Measurements from ENCODE around the gene AUTS2. TPM values are rescaled to one million over a fixed set of nuclear protein-coding genes. Genes with fewer than 3 reads are reported as not detected.

AUTS2 gene
- total and polyA plus RNA-seq, 2 experiments from 2014 or later = 32.0 to 91.0 TPM

DNA sequence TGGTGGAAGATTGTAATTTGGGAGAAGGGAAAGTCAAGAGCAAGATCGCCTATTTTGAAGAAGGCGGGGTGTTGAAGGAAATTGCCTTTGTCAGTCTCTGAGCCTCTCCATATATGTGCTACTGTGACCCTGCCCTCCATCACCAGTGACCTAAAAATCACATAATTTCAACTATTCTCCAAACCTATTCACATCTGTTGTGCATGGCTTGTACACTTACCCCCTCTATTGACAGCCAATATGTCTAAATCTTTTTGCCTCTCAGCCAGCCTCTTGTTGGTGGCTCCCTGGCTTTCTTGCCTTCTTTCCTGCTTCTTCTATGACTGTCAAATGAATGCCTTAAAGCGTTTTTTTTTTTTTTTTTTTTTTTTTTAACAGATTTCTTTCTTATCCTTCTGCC, 295.6 kb downstream of the AUTS2 start:
- peaks cover 16% of the 10 kb centered on the region; the same call in 2 of the 3 replicates for H3K4me1 Mint-ChIP-seq
- H3K27ac Mint-ChIP-seq = no peak overlapping the region
- ATAC-seq (no peak; the same call in 2 of the 3 replicates), DNase-seq (ENCODE audit: low spot score) (peak; percentile 12)
- Histone ChIP-seq H3K4me1 (ENCODE audit: insufficient read depth) (peaks cover 6% of the 10 kb centered on the region), H3K27me3 (ENCODE audit: insufficient read depth) (no peaks in the 10 kb centered on the region), H3K4me2 (0 out of 2 replicates have a peak overlapping the region, but pooled peaks have one; percentile 19), H3K36me3 (ENCODE audit: insufficient read depth) (no peaks in the 10 kb centered on the region), H3K79me2 (replicated peaks; ENCODE audit: insufficient read depth) (no peaks in the 10 kb centered on the region), H2AFZ (no peak overlapping the region), H3F3A (replicated peaks; ENCODE audit: low read depth) (no peaks in the 10 kb centered on the region), H3K27ac (ENCODE audit: low read depth) (no peak overlapping the region), H3K4me3 (no peak overlapping the region), H4K20me1 (replicated peaks; ENCODE audit: insufficient read depth) (no peaks in the 10 kb centered on the region), H3K9me2 (ENCODE audit: insufficient read depth) (no peaks in the 10 kb centered on the region)
- H3K27me3 Mint-ChIP-seq (ENCODE audit: insufficient read depth, low read depth, poor library complexity) = no peaks in the 10 kb centered on the region
- no peak overlapping the region for H3K4me3 Mint-ChIP-seq
- H3K9me3 Mint-ChIP-seq = no peaks in the 10 kb centered on the region
- H3K36me3 Mint-ChIP-seq (ENCODE audit: low read depth) = no peaks in the 10 kb centered on the region
- TF ChIP-seq, protein P1, sequence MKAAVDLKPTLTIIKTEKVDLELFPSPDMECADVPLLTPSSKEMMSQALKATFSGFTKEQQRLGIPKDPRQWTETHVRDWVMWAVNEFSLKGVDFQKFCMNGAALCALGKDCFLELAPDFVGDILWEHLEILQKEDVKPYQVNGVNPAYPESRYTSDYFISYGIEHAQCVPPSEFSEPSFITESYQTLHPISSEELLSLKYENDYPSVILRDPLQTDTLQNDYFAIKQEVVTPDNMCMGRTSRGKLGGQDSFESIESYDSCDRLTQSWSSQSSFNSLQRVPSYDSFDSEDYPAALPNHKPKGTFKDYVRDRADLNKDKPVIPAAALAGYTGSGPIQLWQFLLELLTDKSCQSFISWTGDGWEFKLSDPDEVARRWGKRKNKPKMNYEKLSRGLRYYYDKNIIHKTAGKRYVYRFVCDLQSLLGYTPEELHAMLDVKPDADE (IDR thresholded peaks at IDR 0.05) = no peak
- TF ChIP-seq, protein P2, sequence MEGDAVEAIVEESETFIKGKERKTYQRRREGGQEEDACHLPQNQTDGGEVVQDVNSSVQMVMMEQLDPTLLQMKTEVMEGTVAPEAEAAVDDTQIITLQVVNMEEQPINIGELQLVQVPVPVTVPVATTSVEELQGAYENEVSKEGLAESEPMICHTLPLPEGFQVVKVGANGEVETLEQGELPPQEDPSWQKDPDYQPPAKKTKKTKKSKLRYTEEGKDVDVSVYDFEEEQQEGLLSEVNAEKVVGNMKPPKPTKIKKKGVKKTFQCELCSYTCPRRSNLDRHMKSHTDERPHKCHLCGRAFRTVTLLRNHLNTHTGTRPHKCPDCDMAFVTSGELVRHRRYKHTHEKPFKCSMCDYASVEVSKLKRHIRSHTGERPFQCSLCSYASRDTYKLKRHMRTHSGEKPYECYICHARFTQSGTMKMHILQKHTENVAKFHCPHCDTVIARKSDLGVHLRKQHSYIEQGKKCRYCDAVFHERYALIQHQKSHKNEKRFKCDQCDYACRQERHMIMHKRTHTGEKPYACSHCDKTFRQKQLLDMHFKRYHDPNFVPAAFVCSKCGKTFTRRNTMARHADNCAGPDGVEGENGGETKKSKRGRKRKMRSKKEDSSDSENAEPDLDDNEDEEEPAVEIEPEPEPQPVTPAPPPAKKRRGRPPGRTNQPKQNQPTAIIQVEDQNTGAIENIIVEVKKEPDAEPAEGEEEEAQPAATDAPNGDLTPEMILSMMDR (conservative IDR thresholded peaks at IDR 0.05; ENCODE audit: low read depth in 2 of 2) = peak; percentile 25 to 51; a peak in 3 of 4 replicates
- TF ChIP-seq CREB1 (CRISPR knock-in tag; IDR thresholded peaks at IDR 0.05; ENCODE audit: low read depth) (no peak), ZNF114 (CRISPR knock-in tag; IDR thresholded peaks at IDR 0.05) (no peak), NANOG (IDR thresholded peaks at IDR 0.05; ENCODE audit: borderline replicate concordance) (no peak)

DNA sequence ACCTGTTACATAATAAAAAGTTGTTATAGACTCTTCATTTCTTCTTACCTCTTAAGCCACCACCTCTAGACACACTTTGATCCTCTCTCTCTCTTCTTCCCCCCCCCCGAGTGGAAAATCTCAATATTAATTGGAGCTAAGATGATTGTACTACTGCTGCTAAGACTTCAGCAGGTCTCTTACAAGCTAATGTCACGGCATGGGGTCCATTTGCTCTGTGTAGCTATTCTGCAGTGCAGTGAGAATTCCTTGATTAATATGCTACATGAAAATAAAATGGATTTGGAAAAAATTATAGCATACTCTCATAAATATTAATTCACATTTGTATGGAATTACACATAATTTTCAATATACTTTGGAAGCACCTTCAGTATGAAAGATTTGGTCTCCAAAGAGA, 297.2 kb downstream of the AUTS2 start:
- no peaks in the 10 kb centered on the region for H3K9me3 Mint-ChIP-seq
- Histone ChIP-seq H3K4me2 (no peak overlapping the region), H3K4me1 (ENCODE audit: insufficient read depth) (peaks cover 6% of the 10 kb centered on the region), H3K27ac (ENCODE audit: low read depth) (no peak overlapping the region), H2AFZ (no peak overlapping the region), H3K4me3 (no peak overlapping the region), H3K79me2 (replicated peaks; ENCODE audit: insufficient read depth) (no peaks in the 10 kb centered on the region), H3K9me2 (ENCODE audit: insufficient read depth) (no peaks in the 10 kb centered on the region), H4K20me1 (replicated peaks; ENCODE audit: insufficient read depth) (no peaks in the 10 kb centered on the region), H3K36me3 (ENCODE audit: insufficient read depth) (no peaks in the 10 kb centered on the region), H3F3A (replicated peaks; ENCODE audit: low read depth) (no peaks in the 10 kb centered on the region), H3K27me3 (ENCODE audit: insufficient read depth) (no peaks in the 10 kb centered on the region)
- DNase-seq (ENCODE audit: low spot score) (no peak), ATAC-seq (no peak)
- H3K27ac Mint-ChIP-seq = no peak overlapping the region
- no peaks in the 10 kb centered on the region for H3K36me3 Mint-ChIP-seq (ENCODE audit: low read depth)
- H3K27me3 Mint-ChIP-seq (ENCODE audit: insufficient read depth, low read depth, poor library complexity) = no peaks in the 10 kb centered on the region
- peaks cover 16% of the 10 kb centered on the region; the same call in 2 of the 3 replicates for H3K4me1 Mint-ChIP-seq
- no peak overlapping the region for H3K4me3 Mint-ChIP-seq
- TF ChIP-seq EZH2 (IDR thresholded peaks at IDR 0.05; ENCODE audit: low read depth, unreplicated experiment) = no peak
- TF ChIP-seq, protein P3, sequence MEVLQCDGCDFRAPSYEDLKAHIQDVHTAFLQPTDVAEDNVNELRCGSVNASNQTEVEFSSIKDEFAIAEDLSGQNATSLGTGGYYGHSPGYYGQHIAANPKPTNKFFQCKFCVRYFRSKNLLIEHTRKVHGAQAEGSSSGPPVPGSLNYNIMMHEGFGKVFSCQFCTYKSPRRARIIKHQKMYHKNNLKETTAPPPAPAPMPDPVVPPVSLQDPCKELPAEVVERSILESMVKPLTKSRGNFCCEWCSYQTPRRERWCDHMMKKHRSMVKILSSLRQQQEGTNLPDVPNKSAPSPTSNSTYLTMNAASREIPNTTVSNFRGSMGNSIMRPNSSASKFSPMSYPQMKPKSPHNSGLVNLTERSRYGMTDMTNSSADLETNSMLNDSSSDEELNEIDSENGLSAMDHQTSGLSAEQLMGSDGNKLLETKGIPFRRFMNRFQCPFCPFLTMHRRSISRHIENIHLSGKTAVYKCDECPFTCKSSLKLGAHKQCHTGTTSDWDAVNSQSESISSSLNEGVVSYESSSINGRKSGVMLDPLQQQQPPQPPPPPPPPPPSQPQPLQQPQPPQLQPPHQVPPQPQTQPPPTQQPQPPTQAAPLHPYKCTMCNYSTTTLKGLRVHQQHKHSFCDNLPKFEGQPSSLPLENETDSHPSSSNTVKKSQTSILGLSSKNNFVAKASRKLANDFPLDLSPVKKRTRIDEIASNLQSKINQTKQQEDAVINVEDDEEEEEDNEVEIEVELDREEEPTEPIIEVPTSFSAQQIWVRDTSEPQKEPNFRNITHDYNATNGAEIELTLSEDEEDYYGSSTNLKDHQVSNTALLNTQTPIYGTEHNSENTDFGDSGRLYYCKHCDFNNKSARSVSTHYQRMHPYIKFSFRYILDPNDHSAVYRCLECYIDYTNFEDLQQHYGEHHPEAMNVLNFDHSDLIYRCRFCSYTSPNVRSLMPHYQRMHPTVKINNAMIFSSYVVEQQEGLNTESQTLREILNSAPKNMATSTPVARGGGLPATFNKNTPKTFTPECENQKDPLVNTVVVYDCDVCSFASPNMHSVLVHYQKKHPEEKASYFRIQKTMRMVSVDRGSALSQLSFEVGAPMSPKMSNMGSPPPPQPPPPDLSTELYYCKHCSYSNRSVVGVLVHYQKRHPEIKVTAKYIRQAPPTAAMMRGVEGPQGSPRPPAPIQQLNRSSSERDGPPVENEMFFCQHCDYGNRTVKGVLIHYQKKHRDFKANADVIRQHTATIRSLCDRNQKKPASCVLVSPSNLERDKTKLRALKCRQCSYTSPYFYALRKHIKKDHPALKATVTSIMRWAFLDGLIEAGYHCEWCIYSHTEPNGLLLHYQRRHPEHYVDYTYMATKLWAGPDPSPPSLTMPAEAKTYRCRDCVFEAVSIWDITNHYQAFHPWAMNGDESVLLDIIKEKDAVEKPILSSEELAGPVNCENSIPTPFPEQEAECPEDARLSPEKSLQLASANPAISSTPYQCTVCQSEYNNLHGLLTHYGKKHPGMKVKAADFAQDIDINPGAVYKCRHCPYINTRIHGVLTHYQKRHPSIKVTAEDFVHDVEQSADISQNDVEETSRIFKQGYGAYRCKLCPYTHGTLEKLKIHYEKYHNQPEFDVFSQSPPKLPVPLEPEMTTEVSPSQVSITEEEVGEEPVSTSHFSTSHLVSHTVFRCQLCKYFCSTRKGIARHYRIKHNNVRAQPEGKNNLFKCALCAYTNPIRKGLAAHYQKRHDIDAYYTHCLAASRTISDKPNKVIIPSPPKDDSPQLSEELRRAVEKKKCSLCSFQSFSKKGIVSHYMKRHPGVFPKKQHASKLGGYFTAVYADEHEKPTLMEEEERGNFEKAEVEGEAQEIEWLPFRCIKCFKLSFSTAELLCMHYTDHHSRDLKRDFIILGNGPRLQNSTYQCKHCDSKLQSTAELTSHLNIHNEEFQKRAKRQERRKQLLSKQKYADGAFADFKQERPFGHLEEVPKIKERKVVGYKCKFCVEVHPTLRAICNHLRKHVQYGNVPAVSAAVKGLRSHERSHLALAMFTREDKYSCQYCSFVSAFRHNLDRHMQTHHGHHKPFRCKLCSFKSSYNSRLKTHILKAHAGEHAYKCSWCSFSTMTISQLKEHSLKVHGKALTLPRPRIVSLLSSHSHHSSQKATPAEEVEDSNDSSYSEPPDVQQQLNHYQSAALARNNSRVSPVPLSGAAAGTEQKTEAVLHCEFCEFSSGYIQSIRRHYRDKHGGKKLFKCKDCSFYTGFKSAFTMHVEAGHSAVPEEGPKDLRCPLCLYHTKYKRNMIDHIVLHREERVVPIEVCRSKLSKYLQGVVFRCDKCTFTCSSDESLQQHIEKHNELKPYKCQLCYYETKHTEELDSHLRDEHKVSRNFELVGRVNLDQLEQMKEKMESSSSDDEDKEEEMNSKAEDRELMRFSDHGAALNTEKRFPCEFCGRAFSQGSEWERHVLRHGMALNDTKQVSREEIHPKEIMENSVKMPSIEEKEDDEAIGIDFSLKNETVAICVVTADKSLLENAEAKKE (CRISPR knock-in tag; IDR thresholded peaks at IDR 0.05) = no peak
- TF ChIP-seq JUNB (IDR thresholded peaks at IDR 0.05; ENCODE audit: unreplicated experiment) = no peak
- no peak for TF ChIP-seq STAT1 (IDR thresholded peaks at IDR 0.05; ENCODE audit: unreplicated experiment)
- TF ChIP-seq, protein P4, sequence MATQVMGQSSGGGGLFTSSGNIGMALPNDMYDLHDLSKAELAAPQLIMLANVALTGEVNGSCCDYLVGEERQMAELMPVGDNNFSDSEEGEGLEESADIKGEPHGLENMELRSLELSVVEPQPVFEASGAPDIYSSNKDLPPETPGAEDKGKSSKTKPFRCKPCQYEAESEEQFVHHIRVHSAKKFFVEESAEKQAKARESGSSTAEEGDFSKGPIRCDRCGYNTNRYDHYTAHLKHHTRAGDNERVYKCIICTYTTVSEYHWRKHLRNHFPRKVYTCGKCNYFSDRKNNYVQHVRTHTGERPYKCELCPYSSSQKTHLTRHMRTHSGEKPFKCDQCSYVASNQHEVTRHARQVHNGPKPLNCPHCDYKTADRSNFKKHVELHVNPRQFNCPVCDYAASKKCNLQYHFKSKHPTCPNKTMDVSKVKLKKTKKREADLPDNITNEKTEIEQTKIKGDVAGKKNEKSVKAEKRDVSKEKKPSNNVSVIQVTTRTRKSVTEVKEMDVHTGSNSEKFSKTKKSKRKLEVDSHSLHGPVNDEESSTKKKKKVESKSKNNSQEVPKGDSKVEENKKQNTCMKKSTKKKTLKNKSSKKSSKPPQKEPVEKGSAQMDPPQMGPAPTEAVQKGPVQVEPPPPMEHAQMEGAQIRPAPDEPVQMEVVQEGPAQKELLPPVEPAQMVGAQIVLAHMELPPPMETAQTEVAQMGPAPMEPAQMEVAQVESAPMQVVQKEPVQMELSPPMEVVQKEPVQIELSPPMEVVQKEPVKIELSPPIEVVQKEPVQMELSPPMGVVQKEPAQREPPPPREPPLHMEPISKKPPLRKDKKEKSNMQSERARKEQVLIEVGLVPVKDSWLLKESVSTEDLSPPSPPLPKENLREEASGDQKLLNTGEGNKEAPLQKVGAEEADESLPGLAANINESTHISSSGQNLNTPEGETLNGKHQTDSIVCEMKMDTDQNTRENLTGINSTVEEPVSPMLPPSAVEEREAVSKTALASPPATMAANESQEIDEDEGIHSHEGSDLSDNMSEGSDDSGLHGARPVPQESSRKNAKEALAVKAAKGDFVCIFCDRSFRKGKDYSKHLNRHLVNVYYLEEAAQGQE (IDR thresholded peaks at IDR 0.05; ENCODE audit: unreplicated experiment) = no peak

Measured in GM23338 (cell line).